Mucosa of stomach (tissue), 1 donor: ENCODE data around the gene SMYD3.

Experiments
- H3K27me3 ChIP-seq: one replicate; pipeline ENCODE4 v1.7.0; 2013; ENCODE audit warnings: mild to moderate bottlenecking, low read length; ENCODE audit not compliant: control insufficient read depth, insufficient read depth
- H3K36me3 ChIP-seq: one replicate; pipeline ENCODE4 v1.7.0; 2013; ENCODE audit warnings: low read length; ENCODE audit not compliant: control insufficient read depth, insufficient read depth
- H3K4me1 ChIP-seq: one replicate; pipeline ENCODE4 v1.7.0; 2013; ENCODE audit warnings: mild to moderate bottlenecking, low read length; ENCODE audit not compliant: control insufficient read depth, insufficient read depth
- H3K4me3 ChIP-seq: one replicate; pipeline ENCODE4 v1.7.0; 2013; ENCODE audit warnings: low read length
- H3K9ac ChIP-seq: one replicate; pipeline ENCODE4 v1.7.0; 2013; ENCODE audit warnings: mild to moderate bottlenecking, low read length, moderate library complexity
- H3K9me3 ChIP-seq: one replicate; pipeline ENCODE4 v1.7.0; 2013; ENCODE audit warnings: mild to moderate bottlenecking, low read length, moderate library complexity; ENCODE audit not compliant: control insufficient read depth
- donor health status: Pancreatic carcinoma.

Gene SMYD3

GRCh38 chr1:245843101-245843500, 664.0 kb downstream of the SMYD3 start:
- H3K27me3 ChIP-seq: no peaks in the 10 kb centered on the region
- no peak overlapping the region for H3K9ac ChIP-seq
- H3K4me3 ChIP-seq: no peak overlapping the region
- H3K36me3 ChIP-seq: no peaks in the 10 kb centered on the region
- H3K9me3 ChIP-seq: no peaks in the 10 kb centered on the region
- no peaks in the 10 kb centered on the region for H3K4me1 ChIP-seq

DNA sequence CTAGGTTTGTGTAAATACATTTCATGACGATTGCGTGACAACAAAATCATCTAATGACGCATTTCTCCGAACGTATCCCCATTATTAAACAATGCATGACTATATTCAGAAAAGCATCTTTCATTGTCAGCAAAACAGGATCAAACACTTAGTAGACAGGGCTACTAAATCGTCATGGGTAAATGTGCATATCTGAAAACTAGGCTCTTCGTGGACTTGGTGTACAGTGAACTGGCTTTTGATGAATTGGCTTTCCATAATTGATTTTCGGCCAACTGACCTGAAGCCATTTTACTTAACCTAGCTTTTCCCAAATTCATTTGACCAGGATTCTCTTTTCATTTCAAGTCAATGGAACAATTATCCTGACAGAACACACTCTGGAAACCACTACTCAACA, 665.0 kb downstream of the SMYD3 start:
- Histone ChIP-seq H3K36me3 (no peaks in the 10 kb centered on the region), H3K9ac (no peak overlapping the region), H3K4me1 (no peaks in the 10 kb centered on the region), H3K4me3 (no peak overlapping the region), H3K9me3 (no peaks in the 10 kb centered on the region), H3K27me3 (no peaks in the 10 kb centered on the region)

GRCh38 chr1:245840971-245841370, 666.1 kb downstream of the SMYD3 start:
- Histone ChIP-seq H3K9ac (no peak overlapping the region), H3K27me3 (no peaks in the 10 kb centered on the region), H3K4me1 (no peaks in the 10 kb centered on the region), H3K9me3 (no peaks in the 10 kb centered on the region), H3K4me3 (no peak overlapping the region), H3K36me3 (no peaks in the 10 kb centered on the region)

GRCh38 chr1:245837718-245838117, 669.4 kb downstream of the SMYD3 start:
- Histone ChIP-seq H3K4me3 (no peak overlapping the region), H3K9me3 (no peaks in the 10 kb centered on the region), H3K4me1 (no peaks in the 10 kb centered on the region), H3K9ac (no peak overlapping the region), H3K27me3 (no peaks in the 10 kb centered on the region), H3K36me3 (no peaks in the 10 kb centered on the region)

DNA sequence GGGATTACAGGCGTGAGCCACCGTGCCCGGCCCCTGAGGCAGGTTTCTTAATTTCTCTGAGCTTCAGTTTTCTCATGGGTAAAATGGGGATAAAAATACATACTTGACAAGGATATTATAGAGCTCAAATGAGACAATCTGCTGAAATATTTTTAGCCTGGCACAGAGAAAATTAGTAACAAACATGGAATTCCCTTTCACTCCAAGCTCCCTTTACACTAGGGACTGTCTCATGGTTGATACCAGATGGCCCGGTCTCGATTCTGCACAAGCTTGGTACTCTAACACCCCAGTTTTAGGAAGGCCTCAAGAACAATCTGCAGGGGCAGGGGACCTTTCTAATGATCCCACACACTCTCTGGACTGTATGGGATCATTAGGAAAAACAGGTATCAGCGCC, 671.7 kb downstream of the SMYD3 start:
- no peaks in the 10 kb centered on the region for H3K9me3 ChIP-seq
- H3K27me3 ChIP-seq: no peaks in the 10 kb centered on the region
- no peaks in the 10 kb centered on the region for H3K36me3 ChIP-seq
- H3K9ac ChIP-seq: no peak overlapping the region
- no peaks in the 10 kb centered on the region for H3K4me1 ChIP-seq
- H3K4me3 ChIP-seq: no peak overlapping the region

DNA sequence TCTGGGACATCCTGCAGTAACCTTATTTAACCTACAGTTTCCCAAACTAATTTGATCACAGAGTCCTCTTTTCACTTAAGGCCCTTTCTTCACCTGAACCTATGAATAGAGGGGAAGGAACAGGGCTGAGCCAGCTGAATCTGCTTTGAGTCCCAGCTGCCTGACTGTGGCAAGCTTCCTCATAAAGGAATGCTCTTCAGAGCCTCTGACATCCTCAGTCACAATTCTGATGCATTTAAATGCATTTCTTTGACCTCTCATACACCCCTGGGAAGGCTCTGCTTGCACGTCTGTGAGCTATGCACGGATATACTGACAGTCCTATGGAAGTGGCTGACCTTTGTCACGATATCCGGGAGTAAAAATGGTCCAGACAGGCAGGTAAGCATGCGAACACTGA, 673.1 kb downstream of the SMYD3 start:
- Histone ChIP-seq H3K4me3 (no peak overlapping the region), H3K27me3 (no peaks in the 10 kb centered on the region), H3K36me3 (no peaks in the 10 kb centered on the region), H3K9me3 (no peaks in the 10 kb centered on the region), H3K9ac (no peak overlapping the region), H3K4me1 (no peaks in the 10 kb centered on the region)

GRCh38 chr1:245832771-245833527, 674.1 kb downstream of the SMYD3 start:
- H3K27me3 ChIP-seq: no peaks in the 10 kb centered on the region
- no peak overlapping the region for H3K9ac ChIP-seq
- H3K36me3 ChIP-seq: no peaks in the 10 kb centered on the region
- no peaks in the 10 kb centered on the region for H3K4me1 ChIP-seq
- no peaks in the 10 kb centered on the region for H3K9me3 ChIP-seq
- no peak overlapping the region for H3K4me3 ChIP-seq

DNA sequence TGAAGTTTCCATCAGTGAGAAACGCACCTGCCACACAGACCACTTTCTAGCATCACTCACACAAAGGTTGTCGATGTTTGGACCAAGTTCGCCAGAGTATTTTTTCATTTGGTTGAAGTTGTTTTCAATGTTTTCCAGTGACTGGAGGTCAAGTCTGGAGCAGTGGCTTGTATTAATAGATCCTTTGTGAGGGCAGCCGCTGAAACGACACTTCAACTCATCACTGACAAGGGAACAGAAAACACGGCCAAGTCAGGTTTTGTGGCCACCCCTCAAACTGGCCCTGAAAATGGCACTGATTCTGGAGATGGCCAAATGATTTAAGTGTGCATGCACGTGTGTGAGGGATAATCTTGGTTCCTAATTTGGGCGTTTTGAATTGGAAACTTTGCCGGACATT, 675.6 kb downstream of the SMYD3 start:
- no peaks in the 10 kb centered on the region for H3K4me1 ChIP-seq
- no peak overlapping the region for H3K4me3 ChIP-seq
- no peaks in the 10 kb centered on the region for H3K27me3 ChIP-seq
- H3K9me3 ChIP-seq: no peaks in the 10 kb centered on the region
- H3K36me3 ChIP-seq: no peaks in the 10 kb centered on the region
- H3K9ac ChIP-seq: no peak overlapping the region

GRCh38 chr1:245829826-245830225, 677.3 kb downstream of the SMYD3 start:
- Histone ChIP-seq H3K9ac (no peak overlapping the region), H3K36me3 (no peaks in the 10 kb centered on the region), H3K27me3 (no peaks in the 10 kb centered on the region), H3K4me1 (no peaks in the 10 kb centered on the region), H3K4me3 (no peak overlapping the region), H3K9me3 (no peaks in the 10 kb centered on the region)

- no peaks in the 10 kb centered on the region for H3K27me3 ChIP-seq
- H3K9ac ChIP-seq: no peak overlapping the region
- no peaks in the 10 kb centered on the region for H3K9me3 ChIP-seq
- no peak overlapping the region for H3K4me3 ChIP-seq
- no peaks in the 10 kb centered on the region for H3K36me3 ChIP-seq
- no peaks in the 10 kb centered on the region for H3K4me1 ChIP-seq
Observed at GRCh38 chr1:245829194-245829593, 677.9 kb downstream of the SMYD3 start.

GRCh38 chr1:245827301-245827700, 679.8 kb downstream of the SMYD3 start:
- Histone ChIP-seq H3K9me3 (no peaks in the 10 kb centered on the region), H3K4me1 (no peaks in the 10 kb centered on the region), H3K9ac (no peak overlapping the region), H3K27me3 (no peaks in the 10 kb centered on the region), H3K4me3 (no peak overlapping the region), H3K36me3 (no peaks in the 10 kb centered on the region)

DNA sequence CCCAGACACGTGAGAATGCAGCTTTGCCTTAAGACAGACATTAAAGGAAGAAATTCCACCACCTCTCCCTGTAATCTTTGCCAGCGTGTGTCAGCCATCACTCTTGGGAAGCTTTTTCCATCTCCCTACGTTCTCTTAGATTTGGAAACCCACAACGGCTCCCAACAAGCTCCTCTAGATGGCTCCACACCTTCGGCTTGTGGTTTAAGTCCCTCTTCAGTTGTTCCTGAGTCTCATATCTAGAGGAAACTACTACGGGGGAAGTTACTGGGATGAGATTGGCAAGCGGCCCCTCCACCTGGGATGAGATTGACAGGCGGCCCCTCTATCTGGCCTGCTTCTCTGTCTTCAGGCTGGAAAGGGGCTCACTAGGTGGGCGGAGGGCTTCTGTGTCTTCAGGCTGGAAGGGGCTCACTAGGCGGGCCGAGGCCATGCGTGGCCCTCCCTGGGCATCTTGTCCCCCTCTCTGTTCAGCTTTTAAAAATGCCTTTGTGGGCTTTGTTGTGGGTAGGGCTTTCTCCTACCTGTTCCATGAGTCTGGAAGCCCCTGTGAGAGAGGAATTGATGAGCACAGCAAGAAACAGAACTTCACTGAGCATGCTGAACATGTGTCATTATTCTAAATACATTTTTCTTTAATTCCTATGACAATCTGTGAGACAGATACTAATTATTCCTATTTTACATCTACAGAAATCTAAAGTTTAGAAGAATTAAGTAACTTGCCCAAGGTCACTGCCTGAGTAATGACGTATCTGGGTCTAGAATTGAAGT, 681.8 kb downstream of the SMYD3 start:
- Histone ChIP-seq H3K4me3 (no peak overlapping the region), H3K36me3 (no peaks in the 10 kb centered on the region), H3K27me3 (no peaks in the 10 kb centered on the region), H3K9me3 (no peaks in the 10 kb centered on the region), H3K4me1 (no peaks in the 10 kb centered on the region), H3K9ac (no peak overlapping the region)
